Endothelial cell (in vitro differentiated cells): ENCODE results near the gene PRRC2B. TPM values are rescaled to one million over a fixed set of nuclear protein-coding genes. Genes with fewer than 3 reads are reported as not detected.
"Not testable (repeated sequence)": the region's sequence is repeated elsewhere in the genome, so short reads cannot be mapped to it uniquely, and the experiment has no call there.

Source experiments
- DNase-seq: peaks from one replicate; pipeline ENCODE4 v3.0.0; 2021; ENCODE audit warnings: low spot score
- H3K27ac Mint-ChIP-seq: one replicate; pipeline ENCODE4 v1.8.0; 2021; ENCODE audit warnings: mixed read lengths, inconsistent platforms; ENCODE audit not compliant: unreplicated experiment
- H3K27me3 Mint-ChIP-seq: one replicate; pipeline ENCODE4 v1.8.0; 2021; ENCODE audit warnings: mild to moderate bottlenecking, moderate library complexity, mixed read lengths, inconsistent platforms; ENCODE audit not compliant: unreplicated experiment
- H3K36me3 Mint-ChIP-seq: one replicate; pipeline ENCODE4 v1.8.0; 2021; ENCODE audit warnings: mild to moderate bottlenecking, low read depth, mixed read lengths, inconsistent platforms; ENCODE audit not compliant: unreplicated experiment
- H3K4me1 Mint-ChIP-seq: one replicate; pipeline ENCODE4 v1.8.0; 2021; ENCODE audit warnings: mild to moderate bottlenecking, mixed read lengths, inconsistent platforms; ENCODE audit not compliant: unreplicated experiment
- H3K4me3 Mint-ChIP-seq: one replicate; pipeline ENCODE4 v1.8.0; 2021; ENCODE audit warnings: mild to moderate bottlenecking, mixed read lengths, inconsistent platforms; ENCODE audit not compliant: unreplicated experiment
- H3K9me3 Mint-ChIP-seq: one replicate; pipeline ENCODE4 v1.8.0; 2021; ENCODE audit warnings: mixed read lengths, inconsistent platforms; ENCODE audit not compliant: unreplicated experiment
- total RNA-seq: library from RNA; stranded (reverse); fragmentation: NEBNext Ultra II Directional; extraction: Animal tissue kit (Norgen Biotek cat#: 25700); gene quantifications from one replicate; pipeline ENCODE4 v1.2.1, GENCODE V29; 2021; ENCODE audit not compliant: unreplicated experiment
- TF ChIP-seq, protein P1 (sequence below): fragments of 200-600 bp; sonication (generic); IDR thresholded peaks from one replicate; pipeline ENCODE4 v1.5.0; 2021; ENCODE audit warnings: antibody characterized with exemption; ENCODE audit not compliant: unreplicated experiment

The PRRC2B gene
- total RNA-seq, 1 donor from 2014 or later: 350 TPM

GRCh38 chr9:131505012-131505411 is 111.1 kb downstream of the PRRC2B start:
- H3K27ac Mint-ChIP-seq: no peak overlapping the region
- H3K4me1 Mint-ChIP-seq: peaks cover 17% of the 10 kb centered on the region
- H3K27me3 Mint-ChIP-seq: peaks cover 10% of the 10 kb centered on the region
- peaks cover 20% of the 10 kb centered on the region for H3K36me3 Mint-ChIP-seq
- TF ChIP-seq, protein P1, sequence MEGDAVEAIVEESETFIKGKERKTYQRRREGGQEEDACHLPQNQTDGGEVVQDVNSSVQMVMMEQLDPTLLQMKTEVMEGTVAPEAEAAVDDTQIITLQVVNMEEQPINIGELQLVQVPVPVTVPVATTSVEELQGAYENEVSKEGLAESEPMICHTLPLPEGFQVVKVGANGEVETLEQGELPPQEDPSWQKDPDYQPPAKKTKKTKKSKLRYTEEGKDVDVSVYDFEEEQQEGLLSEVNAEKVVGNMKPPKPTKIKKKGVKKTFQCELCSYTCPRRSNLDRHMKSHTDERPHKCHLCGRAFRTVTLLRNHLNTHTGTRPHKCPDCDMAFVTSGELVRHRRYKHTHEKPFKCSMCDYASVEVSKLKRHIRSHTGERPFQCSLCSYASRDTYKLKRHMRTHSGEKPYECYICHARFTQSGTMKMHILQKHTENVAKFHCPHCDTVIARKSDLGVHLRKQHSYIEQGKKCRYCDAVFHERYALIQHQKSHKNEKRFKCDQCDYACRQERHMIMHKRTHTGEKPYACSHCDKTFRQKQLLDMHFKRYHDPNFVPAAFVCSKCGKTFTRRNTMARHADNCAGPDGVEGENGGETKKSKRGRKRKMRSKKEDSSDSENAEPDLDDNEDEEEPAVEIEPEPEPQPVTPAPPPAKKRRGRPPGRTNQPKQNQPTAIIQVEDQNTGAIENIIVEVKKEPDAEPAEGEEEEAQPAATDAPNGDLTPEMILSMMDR: no peak
- no peaks in the 10 kb centered on the region for H3K9me3 Mint-ChIP-seq
- no peak for DNase-seq
- H3K4me3 Mint-ChIP-seq: peak overlapping the region; percentile 39

DNA sequence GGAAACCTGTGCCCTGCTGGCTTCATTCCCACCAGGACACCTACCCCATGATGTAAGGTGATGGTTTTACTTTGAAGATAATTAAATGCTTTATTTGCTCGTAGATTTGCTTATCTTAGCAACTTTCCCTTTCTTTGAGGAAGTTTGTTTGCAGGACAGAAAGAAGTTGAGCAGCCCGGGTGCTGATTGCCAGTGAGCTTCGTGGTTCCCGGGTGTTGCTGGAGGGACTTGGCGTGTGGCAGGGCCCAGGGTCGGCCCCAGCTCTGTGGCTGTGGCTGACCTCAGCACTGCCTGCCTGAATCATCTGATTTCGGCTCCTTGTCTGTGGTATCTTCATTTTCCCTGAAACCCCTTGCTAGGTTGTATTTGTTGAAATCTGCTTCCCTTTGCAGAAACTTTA is 117.5 kb downstream of the PRRC2B start:
- peaks cover 2% of the 10 kb centered on the region for H3K27me3 Mint-ChIP-seq
- no peak for DNase-seq
- no peak overlapping the region for H3K4me3 Mint-ChIP-seq
- H3K36me3 Mint-ChIP-seq: peaks cover 54% of the 10 kb centered on the region
- no peaks in the 10 kb centered on the region for H3K4me1 Mint-ChIP-seq
- TF ChIP-seq, protein P1: no peak
- H3K27ac Mint-ChIP-seq: no peak overlapping the region
- no peaks in the 10 kb centered on the region for H3K9me3 Mint-ChIP-seq

DNA sequence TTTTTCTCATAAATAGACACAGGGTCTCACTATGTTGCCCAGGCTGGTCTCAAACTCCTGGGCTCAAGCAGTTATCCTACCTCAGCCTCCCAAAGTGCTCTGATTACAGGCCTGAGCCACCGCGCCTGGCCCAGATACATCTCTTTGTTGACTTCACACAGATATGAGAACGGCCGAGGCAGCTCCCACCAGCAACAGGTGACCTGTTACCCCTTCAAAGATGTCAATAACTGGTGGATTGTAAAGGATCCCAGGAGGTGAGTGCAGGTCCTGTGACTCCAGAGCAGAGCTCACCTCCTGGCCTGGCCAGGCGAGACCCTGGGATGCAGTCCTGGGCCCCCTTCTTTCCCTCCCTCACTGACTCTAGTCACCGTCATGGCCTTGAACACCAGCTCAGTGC is 118.0 kb downstream of the PRRC2B start:
- no peaks in the 10 kb centered on the region for H3K9me3 Mint-ChIP-seq
- no peak for DNase-seq
- no peak overlapping the region for H3K27ac Mint-ChIP-seq
- no peak overlapping the region for H3K4me3 Mint-ChIP-seq
- H3K27me3 Mint-ChIP-seq: peaks cover 2% of the 10 kb centered on the region
- no peaks in the 10 kb centered on the region for H3K4me1 Mint-ChIP-seq
- peaks cover 51% of the 10 kb centered on the region for H3K36me3 Mint-ChIP-seq
- TF ChIP-seq, protein P1: no peak

GRCh38 chr9:131513177-131513576 is 119.3 kb downstream of the PRRC2B start:
- Mint-ChIP-seq H3K4me1 (no peaks in the 10 kb centered on the region), H3K36me3 (peaks cover 59% of the 10 kb centered on the region), H3K4me3 (no peak overlapping the region), H3K9me3 (no peaks in the 10 kb centered on the region), H3K27ac (no peak overlapping the region), H3K27me3 (peaks cover 7% of the 10 kb centered on the region)
- TF ChIP-seq, protein P1: no peak
- no peak for DNase-seq

DNA sequence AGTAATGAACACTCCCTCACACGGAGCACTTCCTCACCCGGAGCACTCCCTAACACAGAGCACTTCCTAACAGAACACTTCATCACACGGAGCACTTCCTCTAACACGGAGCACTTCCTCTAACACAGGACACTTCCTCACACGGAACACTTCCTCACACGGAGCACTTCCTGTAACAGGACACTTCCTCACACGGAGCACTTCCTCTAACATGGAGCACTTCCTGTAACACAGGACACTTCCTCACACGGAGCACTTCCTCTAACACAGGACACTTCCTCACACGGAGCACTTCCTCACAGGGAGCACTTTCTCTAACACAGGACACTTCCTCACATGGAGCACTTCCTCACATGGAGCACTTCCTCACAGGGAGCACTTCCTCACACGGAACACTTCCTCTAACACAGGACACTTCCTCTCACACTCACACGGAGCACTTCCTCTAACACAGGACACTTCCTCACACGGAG is 121.7 kb downstream of the PRRC2B start:
- H3K27me3 Mint-ChIP-seq: peaks cover 12% of the 10 kb centered on the region
- not testable (repeated sequence) for H3K4me1 Mint-ChIP-seq, H3K4me3 Mint-ChIP-seq, H3K9me3 Mint-ChIP-seq, H3K27ac Mint-ChIP-seq, DNase-seq
- peaks cover 68% of the 10 kb centered on the region for H3K36me3 Mint-ChIP-seq
